ENCODE measurements around the gene FAM25C.
"Not testable (repeated sequence)": the region's sequence is repeated elsewhere in the genome, so short reads cannot be mapped to it uniquely, and the experiment has no call there.

DNA sequence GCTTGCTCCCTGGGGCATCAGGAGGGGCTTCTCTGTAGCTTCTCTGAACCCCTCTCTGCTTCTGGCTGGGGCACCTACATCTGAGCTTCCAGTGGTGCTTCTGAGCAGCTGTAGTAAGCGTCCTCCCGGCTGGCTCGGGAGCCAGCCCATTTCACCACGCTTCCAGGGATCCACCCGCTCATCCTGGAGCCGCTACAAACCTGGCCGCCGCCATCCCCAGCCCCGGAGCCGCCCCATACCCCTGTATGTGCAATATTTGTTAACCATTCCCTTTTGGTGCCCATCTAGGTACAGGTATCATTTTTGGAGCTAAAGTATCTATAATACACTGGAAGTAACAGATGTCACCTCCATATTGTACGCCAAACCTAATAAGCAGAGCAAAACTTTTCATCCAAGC lies 7.0 kb downstream of the FAM25C start:
- not testable (repeated sequence) for TF ChIP-seq BACH2 (CRISPR knock-in tag; IDR thresholded peaks at IDR 0.05; ENCODE audit: borderline replicate concordance); GLIS3 (CRISPR knock-in tag; IDR thresholded peaks at IDR 0.05); ZNF70 (CRISPR knock-in tag; IDR thresholded peaks at IDR 0.05)
- TF ChIP-seq, protein P1, sequence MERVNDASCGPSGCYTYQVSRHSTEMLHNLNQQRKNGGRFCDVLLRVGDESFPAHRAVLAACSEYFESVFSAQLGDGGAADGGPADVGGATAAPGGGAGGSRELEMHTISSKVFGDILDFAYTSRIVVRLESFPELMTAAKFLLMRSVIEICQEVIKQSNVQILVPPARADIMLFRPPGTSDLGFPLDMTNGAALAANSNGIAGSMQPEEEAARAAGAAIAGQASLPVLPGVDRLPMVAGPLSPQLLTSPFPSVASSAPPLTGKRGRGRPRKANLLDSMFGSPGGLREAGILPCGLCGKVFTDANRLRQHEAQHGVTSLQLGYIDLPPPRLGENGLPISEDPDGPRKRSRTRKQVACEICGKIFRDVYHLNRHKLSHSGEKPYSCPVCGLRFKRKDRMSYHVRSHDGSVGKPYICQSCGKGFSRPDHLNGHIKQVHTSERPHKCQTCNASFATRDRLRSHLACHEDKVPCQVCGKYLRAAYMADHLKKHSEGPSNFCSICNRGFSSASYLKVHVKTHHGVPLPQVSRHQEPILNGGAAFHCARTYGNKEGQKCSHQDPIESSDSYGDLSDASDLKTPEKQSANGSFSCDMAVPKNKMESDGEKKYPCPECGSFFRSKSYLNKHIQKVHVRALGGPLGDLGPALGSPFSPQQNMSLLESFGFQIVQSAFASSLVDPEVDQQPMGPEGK (CRISPR knock-in tag; IDR thresholded peaks at IDR 0.05; ENCODE audit: borderline replicate concordance), result not testable (repeated sequence)

Data from SK-N-SH treated with all-trans-retinoic acid at 6 μM for 48 hours (cell line).